ENCODE data around the gene MANSC1. TPM values are rescaled to one million over a fixed set of nuclear protein-coding genes. Genes with fewer than 3 reads are reported as not detected.
A peak's percentile ranks its signal among the peaks of the same experiment; 100 is the strongest.

MANSC1 gene
- total and polyA plus RNA-seq, 9 of the 15 experiments (the other 6 are each of a cell fraction or from before 2014, with no cell fraction given): 0.76 to 8.6 (median 3.1) TPM

DNA sequence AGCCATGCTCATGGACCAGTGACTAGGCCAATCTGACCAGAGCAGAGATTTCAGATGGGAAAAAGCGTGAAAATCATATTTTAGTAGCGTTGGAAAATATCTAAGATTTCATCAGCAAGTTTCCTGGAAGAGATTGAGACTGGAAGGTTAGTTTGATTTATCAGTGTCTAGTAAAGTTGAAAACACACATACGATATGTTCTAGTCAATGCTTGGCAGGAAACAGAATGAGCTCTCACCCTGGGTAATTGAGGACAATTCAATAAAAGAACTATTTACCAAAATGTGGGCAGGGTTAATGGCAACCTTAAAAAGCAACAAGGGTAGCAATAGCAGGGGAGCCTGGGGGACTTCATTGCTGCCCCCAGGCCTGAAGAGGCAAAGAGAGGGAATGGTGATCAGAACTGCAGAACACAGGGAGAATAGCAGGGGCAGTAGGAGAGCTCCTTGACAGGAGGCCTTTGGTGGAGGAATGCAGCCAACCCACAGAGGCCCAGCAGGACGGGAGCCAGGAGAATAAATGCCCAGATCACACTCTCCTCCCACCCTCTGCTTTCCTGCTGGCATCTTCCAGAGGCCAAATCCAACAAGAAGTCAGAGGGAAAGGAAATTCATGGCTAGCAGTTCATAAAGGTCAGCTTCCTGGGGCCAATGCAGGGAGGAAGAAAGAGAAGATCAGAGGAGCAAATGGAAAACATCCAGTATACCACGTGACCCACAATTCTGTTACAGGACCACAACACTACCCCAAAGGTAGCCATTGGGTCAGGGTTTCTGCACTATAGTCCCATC lies 55.6 kb downstream of the MANSC1 start:
- no peaks in the 10 kb centered on the region for H4K20me1 ChIP-seq (replicated peaks; ENCODE audit: control insufficient read depth, insufficient read depth, low read length)
- BruUV-seq (replicated peaks): no TSS peak
- no peaks in the 10 kb centered on the region for H3K27me3 ChIP-seq (ENCODE audit: control insufficient read depth in 2 of 2, insufficient read depth in 2 of 2, low read length in 2 of 2)
- H3K4me2 ChIP-seq (ENCODE audit: insufficient read depth, low read length): peak overlapping the region; percentile 11; the same call in 1 of the 2 replicates
- peak overlapping the region; percentile 70 for H2AFZ ChIP-seq (ENCODE audit: low read depth, low read length)
- H3K36me3 ChIP-seq (ENCODE audit: control insufficient read depth, insufficient read depth, low read length): no peaks in the 10 kb centered on the region
- ATAC-seq: no peak
- intact Hi-C loops (cut with micrococcal nuclease): no loop called here
- no peaks in the 10 kb centered on the region for H3K79me2 ChIP-seq (ENCODE audit: control insufficient read depth, insufficient read depth, low read length)
- no peak overlapping the region for H3K4me3 ChIP-seq
- H3K27ac ChIP-seq (ENCODE audit: extremely low read depth, low read depth, low read length): no peak overlapping the region
- POLR2A ChIA-PET: no interaction called here
- H3K4me1 ChIP-seq (replicated peaks in 1 of 2; ENCODE audit: control insufficient read depth in 2 of 2, insufficient read depth in 2 of 2, low read length in 2 of 2): no peaks in the 10 kb centered on the region; a peak in 1 of 5 replicates
- WGBS (ENCODE audit: insufficient coverage, low coverage, missing lambda C conversion rate): 43% methylated on average over 5 of the region's 5 CpGs
- CTCF ChIA-PET (ENCODE audit: low intra/inter-chr PET ratio): no interaction called here
- FAIRE-seq: no peak
- no peak overlapping the region for H3K9ac ChIP-seq (ENCODE audit: insufficient read depth in 1 of 2, low read depth in 2 of 2, low read length in 2 of 2)
- DNase-seq (ENCODE audit: extremely low read depth in 1 of 4, low spot score in 3 of 4): no peak
- H3K9me3 ChIP-seq (replicated peaks; ENCODE audit: control insufficient read depth, insufficient read depth, low read depth, low read length): no peaks in the 10 kb centered on the region
- in situ Hi-C loops (cut with MboI): no loop called here
- no peaks in the 10 kb centered on the region for H3K9me1 ChIP-seq (ENCODE audit: control insufficient read depth, insufficient read depth, low read length)
- TF ChIP-seq DPF2 (IDR thresholded peaks at IDR 0.05) (no peak), CBX1 (IDR thresholded peaks at IDR 0.05; ENCODE audit: low read depth) (no peak), BMI1 (IDR thresholded peaks at IDR 0.05; ENCODE audit: low read length) (no peak), TOE1 (IDR thresholded peaks at IDR 0.05; ENCODE audit: borderline replicate concordance) (peak; percentile 45; the same call in 1 of the 2 replicates), TOE1 (CRISPR knock-in tag; IDR thresholded peaks at IDR 0.05; ENCODE audit: borderline replicate concordance, low read depth) (no peak), USF1 (CRISPR knock-in tag; IDR thresholded peaks at IDR 0.05) (peak; percentile 39; the same call in 1 of the 2 replicates), IRF2 (CRISPR knock-in tag; IDR thresholded peaks at IDR 0.05) (no peak), RB1 (IDR thresholded peaks at IDR 0.05; ENCODE audit: low read depth) (no peak), NFIX (CRISPR knock-in tag; IDR thresholded peaks at IDR 0.05; ENCODE audit: low read depth) (no peak), TFE3 (CRISPR knock-in tag; IDR thresholded peaks at IDR 0.05) (peak; percentile 53), ZBTB12 (CRISPR knock-in tag; IDR thresholded peaks at IDR 0.05) (no peak), SOX6 (IDR thresholded peaks at IDR 0.05) (no peak), ZSCAN29 (IDR thresholded peaks at IDR 0.05) (no peak), RAD51 (IDR thresholded peaks at IDR 0.05; ENCODE audit: borderline replicate concordance, low read depth) (peak; percentile 82), XRCC5 (IDR thresholded peaks at IDR 0.05; ENCODE audit: low read depth, low read length) (no peak)
- TF ChIP-seq, protein P1, sequence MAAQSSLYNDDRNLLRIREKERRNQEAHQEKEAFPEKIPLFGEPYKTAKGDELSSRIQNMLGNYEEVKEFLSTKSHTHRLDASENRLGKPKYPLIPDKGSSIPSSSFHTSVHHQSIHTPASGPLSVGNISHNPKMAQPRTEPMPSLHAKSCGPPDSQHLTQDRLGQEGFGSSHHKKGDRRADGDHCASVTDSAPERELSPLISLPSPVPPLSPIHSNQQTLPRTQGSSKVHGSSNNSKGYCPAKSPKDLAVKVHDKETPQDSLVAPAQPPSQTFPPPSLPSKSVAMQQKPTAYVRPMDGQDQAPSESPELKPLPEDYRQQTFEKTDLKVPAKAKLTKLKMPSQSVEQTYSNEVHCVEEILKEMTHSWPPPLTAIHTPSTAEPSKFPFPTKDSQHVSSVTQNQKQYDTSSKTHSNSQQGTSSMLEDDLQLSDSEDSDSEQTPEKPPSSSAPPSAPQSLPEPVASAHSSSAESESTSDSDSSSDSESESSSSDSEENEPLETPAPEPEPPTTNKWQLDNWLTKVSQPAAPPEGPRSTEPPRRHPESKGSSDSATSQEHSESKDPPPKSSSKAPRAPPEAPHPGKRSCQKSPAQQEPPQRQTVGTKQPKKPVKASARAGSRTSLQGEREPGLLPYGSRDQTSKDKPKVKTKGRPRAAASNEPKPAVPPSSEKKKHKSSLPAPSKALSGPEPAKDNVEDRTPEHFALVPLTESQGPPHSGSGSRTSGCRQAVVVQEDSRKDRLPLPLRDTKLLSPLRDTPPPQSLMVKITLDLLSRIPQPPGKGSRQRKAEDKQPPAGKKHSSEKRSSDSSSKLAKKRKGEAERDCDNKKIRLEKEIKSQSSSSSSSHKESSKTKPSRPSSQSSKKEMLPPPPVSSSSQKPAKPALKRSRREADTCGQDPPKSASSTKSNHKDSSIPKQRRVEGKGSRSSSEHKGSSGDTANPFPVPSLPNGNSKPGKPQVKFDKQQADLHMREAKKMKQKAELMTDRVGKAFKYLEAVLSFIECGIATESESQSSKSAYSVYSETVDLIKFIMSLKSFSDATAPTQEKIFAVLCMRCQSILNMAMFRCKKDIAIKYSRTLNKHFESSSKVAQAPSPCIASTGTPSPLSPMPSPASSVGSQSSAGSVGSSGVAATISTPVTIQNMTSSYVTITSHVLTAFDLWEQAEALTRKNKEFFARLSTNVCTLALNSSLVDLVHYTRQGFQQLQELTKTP (IDR thresholded peaks at IDR 0.05; ENCODE audit: low read depth in 1 of 2, partially characterized antibody in 2 of 2): no peak

All from K562 (cell line).